SK-MEL-5 (cell line): ENCODE measurements around the gene TRIL. TPM values are rescaled to one million over a fixed set of nuclear protein-coding genes. Genes with fewer than 3 reads are reported as not detected.

Experiments
- DNase-seq: peaks from one replicate; pipeline ENCODE4 v3.0.0-alpha.2; 2016; ENCODE audit warnings: low read depth, low spot score
- in situ Hi-C: cut with HindIII; loops from 2 replicates; pipeline ENCODE4 v1.10.0; 2016; ENCODE audit warnings: low sequenced_read_pairs, high pct_unique_total_duplicates, low pct_unique_long_range_greater_than_20kb
- total RNA-seq: library from RNA; depleted of rRNA; stranded (reverse); fragments of >200 nt; shearing (Covaris generic); gene quantifications from 2 replicates; pipeline ENCODE4 v1.2.3, GENCODE V29; 2014

Gene TRIL
- total RNA-seq, 1 experiment from 2014 or later: 0.03 TPM

DNA sequence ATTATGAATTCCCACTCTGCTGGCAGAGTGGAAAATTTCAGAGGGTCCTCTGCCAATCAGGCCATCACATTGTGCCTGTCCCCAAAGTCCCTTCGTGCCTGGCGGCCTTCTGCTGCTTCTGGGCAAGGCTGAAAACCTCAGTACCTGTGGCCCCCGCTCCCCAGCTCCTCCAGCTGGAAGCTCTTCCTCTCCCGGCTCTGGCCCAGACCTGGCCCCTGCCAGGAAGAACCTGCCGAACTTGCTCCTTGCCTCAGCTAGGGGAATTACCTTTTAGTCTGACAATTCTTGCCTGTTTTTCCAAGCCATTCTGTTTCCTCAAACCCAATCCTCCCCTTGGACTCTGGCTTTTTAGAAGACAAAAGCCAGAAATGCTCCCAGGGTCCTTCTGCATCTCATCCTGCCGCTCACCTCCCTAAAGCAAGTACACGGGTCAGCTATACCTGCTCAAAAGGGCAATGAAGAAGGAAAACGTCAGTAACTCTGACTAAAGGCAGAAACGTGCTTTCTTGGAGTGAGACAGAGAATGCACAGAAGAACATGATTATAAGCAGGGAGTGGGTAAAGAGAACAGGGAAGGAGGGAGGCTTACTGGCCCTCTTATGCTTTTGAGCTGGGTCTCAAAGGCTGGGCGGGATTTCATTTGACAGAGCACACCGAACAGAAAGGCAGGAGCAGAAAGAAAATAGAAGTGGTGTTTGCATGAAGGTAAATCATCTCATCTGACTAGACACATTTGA is 28.1 kb upstream of the TRIL start:
- DNase-seq: no peak
- in situ Hi-C loops: no loop called here

DNA sequence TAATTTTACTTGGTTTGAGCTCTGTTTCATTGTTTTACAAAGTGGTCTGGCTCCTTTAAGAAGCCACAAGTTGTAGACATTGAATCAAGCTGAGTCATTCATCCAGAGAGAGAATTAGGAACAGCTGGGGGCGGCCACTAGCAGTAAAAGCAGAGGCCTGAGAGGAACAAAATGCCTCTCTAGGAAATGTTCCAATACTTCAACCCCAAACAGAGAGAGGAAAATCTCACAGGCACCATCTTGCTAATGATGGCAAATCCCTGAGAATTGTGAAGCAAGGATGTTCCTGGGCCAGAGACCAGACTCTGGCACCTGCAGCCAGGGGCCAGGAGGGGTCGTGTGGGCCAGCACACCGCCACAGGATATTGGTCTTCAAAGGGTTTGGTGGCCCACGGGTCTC is 26.5 kb upstream of the TRIL start:
- in situ Hi-C loops: no loop called here
- DNase-seq: peak; percentile 38

DNA sequence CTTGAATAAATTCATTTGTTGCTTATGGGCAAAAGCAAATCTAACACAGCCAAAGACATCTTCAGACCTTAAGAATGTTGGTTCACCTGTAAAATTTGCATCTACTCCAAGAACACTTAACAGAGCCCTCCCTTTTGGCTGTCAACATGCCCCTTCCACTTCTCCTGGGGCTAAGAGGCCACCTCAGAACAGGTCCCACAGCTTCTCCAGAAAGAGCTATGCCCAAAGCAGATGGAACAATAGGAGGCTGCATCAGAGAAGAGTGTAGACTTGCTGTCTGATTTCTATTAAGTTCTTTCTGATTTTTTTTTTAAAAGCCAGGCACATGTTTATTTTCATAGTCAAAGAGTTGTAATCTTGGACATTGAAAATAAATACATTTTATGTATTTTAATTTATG is 26.1 kb upstream of the TRIL start:
- no peak for DNase-seq
- in situ Hi-C loops: no loop called here

DNA sequence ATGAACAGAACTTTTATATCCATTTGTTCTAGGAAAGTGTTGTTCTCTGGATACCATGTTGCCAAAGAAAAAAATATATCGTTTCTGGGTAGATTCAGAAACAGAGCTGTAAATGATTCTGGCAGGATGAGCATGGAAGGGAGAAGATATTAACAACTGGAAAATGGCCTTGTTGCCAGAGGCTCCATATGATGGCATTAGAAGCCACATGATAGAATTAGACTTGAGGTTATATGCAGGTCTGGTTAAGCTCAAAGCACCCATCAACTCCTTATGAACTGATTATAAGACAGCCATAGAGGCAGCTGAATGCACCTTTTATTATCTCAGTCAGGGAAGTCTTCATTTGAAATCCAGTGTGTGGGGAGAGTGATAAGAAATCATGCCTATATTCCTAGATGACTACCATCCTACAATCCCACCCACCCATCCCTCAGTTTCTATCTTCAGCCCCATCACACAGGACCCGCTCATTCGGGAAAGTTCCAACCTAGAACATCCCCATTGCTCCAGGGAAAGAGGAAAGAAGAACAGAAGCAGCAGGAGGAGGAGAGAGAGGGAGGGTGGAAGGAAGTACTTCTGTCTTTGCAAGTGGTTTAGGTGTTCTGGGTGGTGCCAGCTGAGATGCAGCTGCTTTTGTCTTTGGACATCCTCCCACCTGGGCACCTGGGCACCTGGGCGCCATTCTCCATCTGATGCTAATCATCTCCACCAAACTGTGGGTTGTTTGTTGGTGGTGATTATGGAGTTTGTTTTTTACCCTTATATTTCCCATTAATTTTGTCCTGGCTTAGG is 25.5 kb upstream of the TRIL start:
- in situ Hi-C loops: no loop called here
- no peak for DNase-seq

DNA sequence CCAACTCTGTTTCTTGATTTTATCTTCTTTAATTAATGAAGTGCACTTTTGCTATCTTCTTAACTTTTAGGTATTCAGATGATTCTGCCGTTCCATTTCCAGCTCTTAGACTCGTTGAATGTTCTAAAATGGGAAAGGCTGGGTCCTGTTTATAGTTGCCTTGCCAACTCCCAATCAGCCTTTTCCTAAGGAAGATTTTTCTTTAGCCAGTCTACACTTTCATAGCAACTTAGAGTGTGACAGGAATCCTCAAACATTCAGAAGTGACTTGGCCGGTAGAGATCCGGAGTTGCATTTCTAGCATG is 23.0 kb upstream of the TRIL start:
- no peak for DNase-seq
- in situ Hi-C loops: no loop called here

DNA sequence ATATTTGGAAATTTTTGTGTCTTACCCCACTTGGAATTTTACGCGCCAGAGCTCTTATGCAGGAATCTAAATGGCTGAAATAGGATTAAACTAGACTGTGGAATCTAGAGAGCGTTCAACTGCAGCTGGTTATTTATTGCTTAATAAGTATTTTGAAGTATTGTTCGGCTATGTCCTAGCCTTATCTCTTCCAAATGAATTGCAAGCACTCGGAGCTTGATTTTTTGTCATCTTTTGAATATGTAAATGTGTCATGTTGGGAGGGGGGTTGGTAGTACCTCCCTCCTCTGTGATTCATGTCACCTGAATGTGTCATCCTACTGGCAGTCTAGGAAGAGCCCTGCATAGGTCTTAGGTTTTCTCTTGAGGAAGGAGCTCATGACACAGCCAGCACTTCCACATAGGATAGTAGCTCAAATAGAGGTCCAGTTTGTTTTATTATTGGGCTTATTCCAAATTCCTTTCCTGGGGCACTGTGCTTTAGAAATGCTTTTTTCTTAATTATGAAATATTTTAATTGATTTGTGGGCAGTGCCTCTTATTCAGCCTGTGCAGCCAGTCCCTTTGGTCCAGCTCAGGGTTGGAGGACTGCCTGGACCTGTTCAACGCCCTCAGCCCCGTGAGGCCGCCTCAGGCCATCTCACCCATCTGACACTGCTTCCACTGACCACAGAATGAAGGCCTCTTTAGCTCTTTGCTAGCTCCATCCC is 22.5 kb upstream of the TRIL start:
- in situ Hi-C loops: no loop called here
- peak; percentile 24 for DNase-seq

DNA sequence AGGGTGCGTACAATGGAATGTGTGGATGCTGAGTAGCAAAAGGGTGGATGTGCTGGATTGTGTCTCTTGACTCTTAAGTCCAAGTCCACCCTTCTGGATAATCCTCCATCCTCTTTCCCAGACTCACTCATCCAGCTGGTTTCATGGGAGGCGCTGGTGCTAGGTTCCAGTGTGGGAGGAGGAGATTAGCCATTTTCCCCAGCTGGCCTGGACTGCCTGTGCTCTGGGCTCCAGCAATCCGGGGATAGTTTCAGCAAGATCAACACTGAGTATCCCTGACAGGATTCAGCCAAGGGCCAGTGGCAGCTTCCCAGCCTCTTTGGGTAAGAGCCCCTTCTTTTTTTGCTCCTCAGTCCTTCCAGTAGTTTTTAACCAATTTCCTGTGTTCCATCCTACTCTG is 21.6 kb upstream of the TRIL start:
- DNase-seq: no peak
- in situ Hi-C loops: no loop called here

DNA sequence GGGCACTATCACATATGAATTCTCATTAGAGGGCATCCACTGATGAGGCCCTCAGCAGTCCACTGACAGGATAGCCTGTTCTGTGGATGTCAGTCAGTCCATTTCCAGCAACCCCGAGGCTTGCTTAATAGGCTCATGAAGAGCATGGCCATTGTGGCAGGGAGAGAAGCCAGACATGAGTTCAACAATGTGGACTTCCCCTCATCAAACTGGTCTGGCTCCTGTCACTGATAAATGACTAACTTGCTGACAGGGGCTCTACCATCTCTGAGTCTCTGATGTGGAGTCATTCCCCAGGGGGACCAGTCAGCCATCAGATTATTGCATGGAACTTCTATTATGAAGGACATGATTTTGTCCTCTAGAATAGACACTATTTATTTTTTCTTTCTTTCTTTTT is 19.8 kb upstream of the TRIL start:
- DNase-seq: no peak
- in situ Hi-C loops: no loop called here

DNA sequence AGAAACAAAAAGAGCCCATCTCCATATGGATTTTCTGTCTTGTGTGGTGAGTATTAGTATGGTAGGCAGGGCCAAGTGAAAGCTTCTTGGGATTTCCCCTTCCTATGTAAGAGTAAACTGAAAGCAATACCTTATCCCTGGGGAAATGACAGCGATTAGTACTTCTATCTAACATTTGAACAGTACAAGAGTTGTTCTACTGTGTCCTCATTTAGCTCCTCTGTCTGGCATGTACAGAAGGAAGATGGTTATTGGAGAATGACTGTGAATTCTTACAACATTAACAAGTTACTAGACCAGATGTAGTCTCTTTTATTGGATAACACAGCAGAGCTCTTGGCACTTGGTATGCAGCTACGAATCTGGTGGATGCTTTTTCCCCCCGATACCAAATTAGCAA is 17.9 kb upstream of the TRIL start:
- no peak for DNase-seq
- in situ Hi-C loops: no loop called here

DNA sequence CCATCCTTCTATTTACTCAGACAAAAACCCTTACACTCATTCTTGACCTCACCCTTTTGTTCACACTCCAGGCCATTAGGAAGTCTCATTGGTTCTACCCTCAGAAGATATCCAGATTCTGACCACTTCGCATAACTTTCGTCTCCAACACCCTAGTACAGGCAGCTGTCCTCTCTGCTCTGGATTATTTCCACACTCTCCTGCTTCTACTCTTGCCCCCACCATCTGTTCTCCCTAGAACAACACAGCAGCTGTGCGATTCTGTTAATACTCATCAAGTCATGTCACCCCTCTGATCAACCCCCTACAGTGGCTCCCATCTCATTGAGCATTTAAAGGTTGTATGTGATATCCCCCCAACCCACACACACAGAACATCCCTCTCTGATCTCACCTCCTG is 15.5 kb upstream of the TRIL start:
- in situ Hi-C loops: no loop called here
- no peak for DNase-seq

DNA sequence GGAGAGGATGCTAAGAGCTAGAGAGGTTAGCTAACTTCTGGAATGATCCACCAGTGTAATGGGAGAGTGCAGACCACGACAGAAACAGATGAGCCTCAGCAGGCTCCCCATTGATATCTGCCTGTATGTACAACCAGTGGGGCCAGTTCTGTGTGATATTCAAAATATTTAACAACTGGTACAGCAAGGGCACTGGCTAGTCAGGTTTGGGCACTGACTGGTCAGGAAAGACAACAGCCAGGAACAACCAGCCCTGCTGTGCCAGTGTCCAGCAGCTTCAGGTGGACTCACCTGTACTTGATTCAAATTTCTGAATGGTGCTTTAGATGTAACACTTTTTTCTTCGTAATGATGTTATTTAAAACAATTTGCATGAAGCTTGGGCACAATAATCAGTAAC is 5.9 kb upstream of the TRIL start:
- in situ Hi-C loops: no loop called here
- DNase-seq: no peak

DNA sequence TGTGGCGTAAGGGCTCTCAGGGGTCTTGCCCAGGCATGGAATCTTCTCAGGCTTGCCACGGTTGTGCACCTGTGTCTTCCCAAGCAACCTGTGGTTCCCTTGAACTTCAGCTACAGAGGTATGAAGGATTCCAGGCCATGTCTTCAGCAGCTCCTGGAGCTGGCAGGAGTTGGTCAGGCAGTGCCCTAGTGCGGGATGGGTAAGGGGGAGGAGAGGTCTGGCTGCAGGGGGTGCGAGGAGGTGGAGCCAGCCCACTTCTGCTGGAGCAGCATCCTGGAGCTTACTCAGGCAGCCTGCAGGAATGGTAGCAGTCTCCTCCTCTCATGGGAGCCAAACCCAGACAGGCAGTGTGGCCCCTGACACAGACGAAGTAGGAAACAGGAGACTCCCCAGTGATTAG is 3.8 kb upstream of the TRIL start:
- no peak for DNase-seq
- in situ Hi-C loops: no loop called here

DNA sequence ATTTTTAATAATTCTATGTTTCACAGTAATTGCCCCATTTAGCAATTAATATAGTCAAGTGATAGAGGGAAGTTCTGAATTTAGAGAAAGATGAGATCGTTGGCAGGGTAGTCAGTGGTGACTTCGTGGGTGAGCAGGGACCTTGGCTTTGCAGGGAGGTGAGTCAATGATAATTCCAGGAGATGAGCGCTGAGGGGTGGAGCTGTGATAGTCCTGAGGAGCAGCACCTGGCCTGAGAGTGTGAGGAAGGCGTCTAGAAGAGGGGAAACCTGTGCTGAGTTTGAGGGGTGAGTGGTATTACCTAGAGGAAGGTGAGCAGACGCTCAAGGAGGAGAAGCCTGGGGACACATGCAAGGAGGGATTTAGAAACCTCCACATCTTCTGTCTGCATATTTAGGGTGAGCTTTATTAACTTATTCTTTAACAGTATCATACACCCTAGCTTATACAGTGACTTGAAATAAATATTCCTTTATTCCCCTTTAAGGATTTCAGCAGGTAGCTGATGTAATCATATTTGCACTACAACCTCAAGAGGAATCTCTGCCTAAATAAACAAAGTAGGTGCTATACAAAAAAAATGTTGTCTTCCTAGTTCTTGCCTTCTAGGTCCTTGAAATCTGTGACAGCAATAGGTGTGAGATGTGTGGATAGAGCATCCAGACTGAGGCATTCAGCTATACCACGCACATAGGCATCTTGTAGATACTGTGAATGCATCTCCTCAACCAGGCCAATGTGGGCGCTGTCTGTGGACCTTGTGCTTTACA is 2.1 kb upstream of the TRIL start:
- in situ Hi-C loops: no loop called here
- DNase-seq: no peak

DNA sequence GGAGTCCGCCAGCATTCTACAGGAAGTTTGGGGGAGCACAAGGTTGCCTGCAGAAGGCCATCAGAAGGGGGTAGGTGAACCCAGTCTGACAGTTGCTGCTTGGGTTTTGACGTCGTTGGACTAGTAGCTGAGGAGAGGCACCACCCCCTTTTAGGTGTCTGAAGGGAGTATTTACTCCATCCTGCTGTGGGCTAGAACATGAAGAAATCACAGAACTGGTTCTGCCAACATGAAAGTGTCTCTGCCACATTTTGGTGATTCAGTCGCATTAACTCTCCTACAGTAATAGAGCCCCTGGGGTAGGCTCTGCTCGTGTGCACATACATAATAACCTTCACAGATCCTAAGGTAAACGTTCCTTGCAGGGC is 834 bp upstream of the TRIL start:
- in situ Hi-C loops: no loop called here

DNA sequence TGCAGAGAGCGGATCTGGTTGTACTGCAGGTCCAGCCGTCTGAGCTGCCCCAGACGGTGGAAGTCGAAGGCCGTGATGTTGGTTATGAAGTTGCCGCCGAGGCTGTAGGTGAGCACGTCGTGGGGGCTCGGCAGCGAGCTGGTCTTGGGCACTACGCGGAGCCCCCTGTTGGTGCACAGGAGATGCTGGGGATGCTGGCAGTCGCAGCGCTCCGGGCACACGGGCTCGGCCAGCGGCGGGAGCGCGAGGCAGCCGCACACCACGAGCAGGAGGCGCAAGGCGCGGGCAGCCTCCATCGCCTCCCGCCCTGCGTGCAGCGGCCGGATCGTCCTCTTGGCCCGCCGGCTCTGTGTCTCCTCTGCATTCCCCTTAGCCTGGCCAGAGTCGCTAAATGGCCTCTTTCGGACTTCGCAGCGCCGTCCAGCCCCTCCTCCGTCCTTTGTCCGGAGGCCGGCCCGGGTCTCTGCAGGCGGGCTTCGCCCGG is 337 bp downstream of the TRIL start:
- DNase-seq: no peak
- in situ Hi-C loops: no loop called here

More for the DNA sequence above, 834 bp upstream of the TRIL start:
- DNase-seq: no peak

DNA sequence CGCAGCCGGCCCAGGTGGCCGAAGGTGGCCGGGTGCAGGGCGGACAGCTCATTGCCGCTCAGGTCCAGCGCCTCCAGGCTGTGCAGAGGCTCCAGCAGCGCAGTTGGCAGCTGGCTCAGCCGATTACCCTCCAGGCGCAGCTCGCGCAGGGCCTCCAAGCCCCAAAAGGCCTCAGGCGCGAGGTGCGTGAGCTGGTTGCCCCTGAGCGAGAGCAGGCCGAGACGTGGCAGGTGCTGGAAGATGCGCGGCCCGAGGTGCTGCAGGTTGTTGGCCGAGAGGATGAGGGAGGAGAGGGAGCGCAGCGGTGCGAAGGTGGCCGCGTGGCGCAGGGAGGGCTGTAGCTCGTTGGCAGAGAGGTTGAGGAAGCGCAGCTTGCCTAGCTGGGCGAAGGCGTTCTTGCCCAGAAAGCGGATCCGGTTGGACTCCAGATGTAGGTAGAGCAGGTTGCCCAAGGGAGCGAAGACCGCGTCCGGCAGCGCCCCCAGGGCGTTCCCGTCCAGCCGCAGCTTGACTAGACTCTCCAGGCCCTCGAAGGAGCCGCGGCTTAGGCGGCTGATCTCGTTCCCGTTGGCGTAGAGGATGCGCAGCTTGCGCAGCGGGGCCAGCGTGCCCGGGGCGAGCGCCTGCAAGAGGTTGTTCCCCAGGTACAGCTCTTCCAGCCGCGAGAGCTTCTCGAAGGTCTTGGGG is 923 bp downstream of the TRIL start:
- no peak for DNase-seq
- in situ Hi-C loops: no loop called here

DNA sequence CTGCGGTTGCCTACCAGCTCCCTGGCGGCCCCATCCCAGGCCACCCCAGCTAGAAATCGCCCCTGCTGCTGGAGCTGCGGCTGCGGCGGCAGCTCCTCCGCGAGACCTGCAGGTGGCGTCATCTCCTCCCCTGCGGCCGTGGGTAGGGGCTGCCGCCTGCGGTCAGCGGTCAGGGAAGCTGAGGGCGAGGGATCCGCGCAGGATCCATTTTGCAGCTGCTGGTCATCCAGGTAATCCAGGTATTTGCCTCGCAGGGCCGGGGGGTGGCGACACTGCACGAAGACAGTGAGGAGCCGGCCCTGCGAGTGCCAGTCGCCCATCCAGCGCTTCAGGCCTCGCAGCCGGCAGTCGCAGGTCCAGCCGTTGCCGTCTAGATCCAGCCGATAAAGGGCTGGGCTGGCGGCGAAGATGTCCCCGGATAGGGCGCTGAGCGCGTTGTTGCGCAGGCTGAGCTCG is 1.5 kb downstream of the TRIL start:
- in situ Hi-C loops: no loop called here
- peak; percentile 22 for DNase-seq
